Smooth muscle cell of the pulmonary artery (primary cell): ENCODE measurements around the gene C1QTNF3. TPM values are rescaled to one million over a fixed set of nuclear protein-coding genes. Genes with fewer than 3 reads are reported as not detected.

Experiments used
- total RNA-seq: library from RNA; depleted of rRNA; stranded (reverse); fragments of >200 nt; gene quantifications from 2 replicates; pipeline ENCODE4 v1.2.3, GENCODE V29; 2014

The C1QTNF3 gene
- 1.2 and 1.7 TPM in 2 replicates for total RNA-seq

GRCh38 chr5:34043099-34043876, at the start of gene C1QTNF3:
TSS of gene C1QTNF3 (minus strand) at chr5:34043213. CDS start at chr5:34043125, 88 bp downstream.

GRCh38 chr5:34007621-34008600, 35.1 kb downstream of the C1QTNF3 start, which contains the start of gene AMACR:
TSS of gene AMACR (minus strand) at chr5:34008050. CDS start at chr5:34008019, 31 bp downstream.

GRCh38 chr5:33984671-33985124, 58.3 kb downstream of the C1QTNF3 start, which contains the start of gene SLC45A2:
TSS of gene SLC45A2 (minus strand) at chr5:33984693. CDS start at chr5:33984583, 110 bp downstream.

Other genes with a start within 250 kb of the C1QTNF3 start
- 27.1 and 49.7 TPM in 2 replicates for gene ADAMTS12, start 151.2 kb downstream of the C1QTNF3 start, total RNA-seq
- 0.07 TPM in 1 of 2 replicates, not detected in the other for gene RXFP3, start 106.8 kb downstream of the C1QTNF3 start, total RNA-seq
- gene SLC45A2, start 58.5 kb downstream of the C1QTNF3 start, total RNA-seq, result 0.17 and 0.20 TPM in 2 replicates
- 6.6 and 7.1 TPM in 2 replicates for gene AMACR, start 35.2 kb downstream of the C1QTNF3 start, total RNA-seq